ENCODE data around the gene BTN2A1. TPM values are rescaled to one million over a fixed set of nuclear protein-coding genes. Genes with fewer than 3 reads are reported as not detected.
"Not testable (repeated sequence)": the region's sequence is repeated elsewhere in the genome, so short reads cannot be mapped to it uniquely, and the experiment has no call there.

BTN2A1 gene
- total RNA-seq, 2 experiments from 2014 or later: 21.9 to 22.7 TPM

GRCh38 chr6:26484161-26484560, 26.4 kb downstream of the BTN2A1 start:
- CTCF ChIA-PET: no interaction called here
- POLR2A ChIA-PET: no interaction called here

DNA sequence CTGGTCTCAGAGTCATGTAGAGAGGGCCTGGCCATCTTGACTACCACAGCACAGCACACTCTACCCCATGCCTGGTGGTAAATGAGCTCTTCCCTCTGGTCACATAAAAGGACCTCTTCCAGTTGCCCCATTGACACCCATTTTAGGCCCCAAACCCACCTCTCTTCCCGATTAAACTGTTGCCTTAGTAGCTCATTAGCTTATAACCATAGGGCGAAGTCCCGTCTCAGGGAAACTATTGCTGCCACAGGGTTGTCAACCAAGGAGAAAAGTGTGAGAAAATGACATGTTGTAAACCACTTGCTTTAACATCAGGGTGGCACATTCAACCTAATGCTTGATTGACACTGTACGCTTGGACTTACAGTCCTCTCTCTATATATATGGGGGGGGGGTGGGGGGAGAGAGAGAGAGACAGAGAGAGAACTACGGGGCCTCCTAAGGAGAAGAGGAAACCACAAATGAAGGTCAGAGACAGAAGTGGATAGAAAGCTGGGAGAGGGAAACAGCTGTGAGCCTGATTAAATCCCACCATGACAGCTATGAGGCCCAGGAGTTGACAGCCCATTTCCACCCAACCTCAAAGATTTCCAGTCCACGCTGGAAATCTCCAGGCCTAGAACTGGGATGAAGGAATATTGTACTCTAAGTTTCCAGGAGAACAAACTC, 27.5 kb downstream of the BTN2A1 start:
- CTCF ChIA-PET: no interaction called here
- POLR2A ChIA-PET: no interaction called here

DNA sequence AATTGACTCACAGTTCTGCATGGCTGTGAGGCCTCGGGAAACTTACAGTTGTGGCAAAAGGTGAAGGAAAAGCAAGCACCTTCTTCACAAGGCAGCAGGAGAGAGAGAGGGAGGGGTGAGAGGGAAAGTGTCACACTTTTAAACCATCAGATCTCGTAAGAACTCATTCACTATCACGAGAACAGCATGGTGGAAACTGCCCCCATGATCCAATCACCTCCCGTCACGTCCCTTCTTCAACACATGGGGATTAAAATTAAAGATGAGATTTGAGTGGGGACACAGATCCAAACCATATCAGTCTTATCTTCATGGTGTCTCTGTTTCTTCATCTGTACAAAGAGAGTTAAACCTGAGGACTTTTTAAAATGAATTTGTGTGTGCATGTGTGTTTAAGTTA, 28.6 kb downstream of the BTN2A1 start:
- POLR2A ChIA-PET: no interaction called here
- CTCF ChIA-PET: no interaction called here

DNA sequence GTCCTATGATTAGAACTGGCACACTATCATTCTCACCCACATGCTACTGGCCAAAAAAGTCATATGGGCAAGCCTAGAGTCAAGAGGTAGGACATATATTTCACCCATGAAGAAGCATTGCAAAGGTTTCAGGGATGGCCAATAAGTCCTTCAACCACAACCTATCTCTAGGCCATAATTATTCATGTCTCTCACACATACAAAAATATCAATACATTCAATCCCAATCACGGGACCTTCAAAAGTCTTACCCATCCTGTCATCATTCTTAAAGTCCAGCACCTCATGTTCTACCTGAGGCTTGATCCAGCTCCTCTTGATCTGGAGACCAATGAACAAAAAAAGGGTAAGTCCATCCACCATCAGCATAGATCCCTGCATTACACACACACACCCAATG, 29.7 kb downstream of the BTN2A1 start:
- ChIA-PET CTCF (interaction anchor here (1.2 kb wide), 1 partner anchor 42 kb away, joined by 3 read pairs; no protein-coding TSS in a partner anchor), POLR2A (no interaction called here)

GRCh38 chr6:26489996-26490964, 32.5 kb downstream of the BTN2A1 start:
- ChIA-PET POLR2A (no interaction called here), CTCF (no interaction called here)

DNA sequence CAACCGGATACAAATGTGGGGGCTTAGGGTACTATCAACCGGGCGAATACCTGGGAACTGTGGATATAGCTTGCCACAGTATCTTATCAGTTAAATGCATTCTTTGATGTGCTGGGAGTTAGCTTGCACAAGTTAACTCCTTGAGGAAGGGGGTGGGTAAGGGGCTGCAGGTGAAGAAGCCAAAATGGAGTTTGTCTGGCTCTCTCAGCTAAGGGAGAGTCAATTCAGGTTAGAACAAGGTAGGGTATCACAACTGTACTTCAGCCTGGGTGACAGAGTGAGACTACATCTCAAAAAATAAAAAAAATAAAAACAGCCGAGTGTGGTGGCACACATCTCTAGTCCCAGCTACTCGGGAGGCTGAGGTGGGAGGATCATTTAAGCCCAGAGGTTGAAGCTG, 33.8 kb downstream of the BTN2A1 start:
- ChIA-PET POLR2A (no interaction called here), CTCF (no interaction called here)

DNA sequence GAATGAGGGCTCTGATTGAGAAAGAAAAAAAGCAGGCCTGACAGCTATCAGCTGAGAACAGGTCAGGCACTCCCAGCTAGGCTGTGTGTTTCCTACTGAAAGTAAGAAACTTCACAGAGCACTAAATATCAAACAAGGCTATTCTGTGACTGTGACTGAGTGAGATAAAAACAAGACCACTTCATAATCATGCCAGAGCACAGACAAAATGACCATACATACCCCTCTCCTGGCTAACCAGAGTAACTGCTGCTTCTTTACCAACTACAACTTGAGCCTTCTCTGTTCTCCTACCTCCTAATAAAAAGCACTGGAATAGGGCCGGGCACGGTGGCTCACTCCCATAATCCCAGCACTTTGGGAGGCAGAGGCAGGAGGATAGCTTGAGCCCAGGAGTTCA, 35.5 kb downstream of the BTN2A1 start:
- POLR2A ChIA-PET: no interaction called here
- CTCF ChIA-PET: no interaction called here

DNA sequence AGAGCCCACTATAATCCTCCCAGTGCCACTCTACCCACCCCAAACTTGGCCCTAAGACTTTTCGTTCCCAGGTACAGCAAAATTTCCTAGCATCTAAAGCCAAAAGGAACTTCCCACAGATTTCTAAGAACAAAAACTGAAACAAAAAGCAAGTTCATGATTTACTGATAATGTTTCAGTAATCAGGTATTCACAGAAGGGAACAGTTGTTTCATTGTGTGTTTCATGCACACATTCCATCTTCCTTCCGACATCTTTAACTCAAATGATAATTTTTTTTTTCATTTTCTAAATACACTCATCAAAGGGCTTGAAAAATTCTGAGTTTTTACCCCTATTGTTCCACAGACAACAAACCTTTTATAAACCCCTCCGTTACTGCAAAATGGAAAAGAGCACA, 36.4 kb downstream of the BTN2A1 start:
- ChIA-PET CTCF (interaction anchor here (1.5 kb wide), 1 partner anchor 17 kb away, joined by 3 read pairs; no protein-coding TSS in a partner anchor), POLR2A (no interaction called here)

- ChIA-PET POLR2A (no interaction called here), CTCF (interaction anchor here (0.6 to 1.5 kb wide), 2 partner anchors 18 to 77 kb away, joined by 3 read pairs; no protein-coding TSS in a partner anchor)
Measured at GRCh38 chr6:26495281-26495680, 37.5 kb downstream of the BTN2A1 start.

- ChIA-PET CTCF (no interaction called here), POLR2A (no interaction called here)
Measured at GRCh38 chr6:26497610-26498009, 39.9 kb downstream of the BTN2A1 start.

- ChIA-PET POLR2A (no interaction called here), CTCF (no interaction called here)
Measured at GRCh38 chr6:26500102-26500501, 42.3 kb downstream of the BTN2A1 start, which contains the start of gene BTN1A1. BTN1A1 (plus strand) TSS chr6:26500303; CDS start chr6:26501287, 984 bp downstream.

DNA sequence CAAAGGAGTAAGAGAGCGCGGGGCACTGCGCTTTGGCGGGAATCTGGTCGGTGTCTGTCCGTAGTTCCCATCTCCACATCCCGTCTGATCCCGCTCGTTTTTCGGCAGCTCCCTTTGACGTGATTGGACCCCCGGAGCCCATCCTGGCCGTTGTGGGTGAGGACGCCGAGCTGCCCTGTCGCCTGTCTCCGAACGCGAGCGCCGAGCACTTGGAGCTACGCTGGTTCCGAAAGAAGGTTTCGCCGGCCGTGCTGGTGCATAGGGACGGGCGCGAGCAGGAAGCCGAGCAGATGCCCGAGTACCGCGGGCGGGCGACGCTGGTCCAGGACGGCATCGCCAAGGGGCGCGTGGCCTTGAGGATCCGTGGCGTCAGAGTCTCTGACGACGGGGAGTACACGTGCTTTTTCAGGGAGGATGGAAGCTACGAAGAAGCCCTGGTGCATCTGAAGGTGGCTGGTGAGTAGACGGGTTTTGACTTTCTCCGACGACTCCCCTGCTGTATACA, 43.8 kb downstream of the BTN2A1 start:
- POLR2A ChIA-PET: no interaction called here
- CTCF ChIA-PET: no interaction called here

- CTCF ChIA-PET: no interaction called here
- POLR2A ChIA-PET: no interaction called here
Measured at GRCh38 chr6:26502165-26502564, 44.4 kb downstream of the BTN2A1 start.

DNA sequence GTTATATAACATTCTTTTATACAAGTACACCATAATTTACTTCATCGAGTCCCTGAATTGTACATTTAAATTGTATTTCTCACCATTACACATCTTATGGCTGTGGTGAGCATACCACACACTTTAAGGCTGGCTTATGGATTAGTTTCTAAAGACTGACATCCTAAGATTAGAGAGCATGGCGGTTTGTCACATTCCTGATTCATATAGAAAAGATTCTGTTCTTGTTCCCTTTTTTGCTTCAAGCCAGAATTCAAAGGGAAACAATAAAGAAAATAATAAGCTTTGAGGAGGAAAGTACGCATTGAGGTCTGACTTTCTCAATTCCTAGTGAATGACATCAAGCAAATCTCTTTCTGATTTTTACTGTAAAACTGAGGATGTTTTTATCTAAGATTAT, 44.9 kb downstream of the BTN2A1 start:
- CTCF ChIA-PET: no interaction called here
- POLR2A ChIA-PET: no interaction called here

GRCh38 chr6:26507658-26508057, 49.9 kb downstream of the BTN2A1 start:
- ChIA-PET POLR2A (no interaction called here), CTCF (no interaction called here)

DNA sequence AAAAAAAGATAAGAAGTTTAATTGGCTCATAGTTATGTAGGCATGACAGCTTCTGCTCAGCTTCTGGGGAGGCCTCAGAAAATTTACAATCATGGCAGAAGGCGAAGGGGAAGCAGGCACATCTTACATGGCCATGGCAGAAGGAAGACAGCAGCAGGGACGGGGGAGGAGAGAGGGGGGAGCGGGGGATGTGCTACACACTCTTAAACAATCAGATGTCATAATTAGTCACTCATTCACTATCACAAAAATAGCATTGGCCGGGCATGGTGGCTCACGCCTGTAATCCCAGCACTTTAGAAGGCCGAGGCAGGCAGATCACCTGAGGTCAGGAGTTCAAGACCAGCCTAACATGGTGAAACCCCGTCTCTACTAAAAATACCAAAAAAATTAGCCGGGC, 53.3 kb downstream of the BTN2A1 start:
- POLR2A ChIA-PET, CTCF ChIA-PET: not testable (repeated sequence)

DNA sequence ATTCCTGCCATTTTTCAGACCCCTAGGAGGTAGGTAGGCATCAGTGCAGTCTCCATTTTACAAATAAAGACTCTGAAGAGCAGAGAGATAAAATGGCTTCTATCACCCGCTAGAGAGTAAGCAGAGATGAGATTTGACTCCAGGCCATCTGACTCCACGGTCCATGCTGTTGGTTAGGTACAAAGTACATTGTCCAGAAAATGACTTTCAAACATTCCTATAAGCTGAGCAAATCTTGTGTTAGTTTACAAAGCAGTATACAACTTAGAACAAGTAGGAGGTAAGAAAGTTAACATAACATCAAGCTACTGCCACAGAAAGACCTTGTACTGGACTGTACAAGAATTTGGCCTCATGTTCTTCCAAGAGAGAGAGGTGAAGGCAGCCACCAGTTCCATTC, 57.2 kb downstream of the BTN2A1 start:
- ChIA-PET CTCF (no interaction called here), POLR2A (no interaction called here)

DNA sequence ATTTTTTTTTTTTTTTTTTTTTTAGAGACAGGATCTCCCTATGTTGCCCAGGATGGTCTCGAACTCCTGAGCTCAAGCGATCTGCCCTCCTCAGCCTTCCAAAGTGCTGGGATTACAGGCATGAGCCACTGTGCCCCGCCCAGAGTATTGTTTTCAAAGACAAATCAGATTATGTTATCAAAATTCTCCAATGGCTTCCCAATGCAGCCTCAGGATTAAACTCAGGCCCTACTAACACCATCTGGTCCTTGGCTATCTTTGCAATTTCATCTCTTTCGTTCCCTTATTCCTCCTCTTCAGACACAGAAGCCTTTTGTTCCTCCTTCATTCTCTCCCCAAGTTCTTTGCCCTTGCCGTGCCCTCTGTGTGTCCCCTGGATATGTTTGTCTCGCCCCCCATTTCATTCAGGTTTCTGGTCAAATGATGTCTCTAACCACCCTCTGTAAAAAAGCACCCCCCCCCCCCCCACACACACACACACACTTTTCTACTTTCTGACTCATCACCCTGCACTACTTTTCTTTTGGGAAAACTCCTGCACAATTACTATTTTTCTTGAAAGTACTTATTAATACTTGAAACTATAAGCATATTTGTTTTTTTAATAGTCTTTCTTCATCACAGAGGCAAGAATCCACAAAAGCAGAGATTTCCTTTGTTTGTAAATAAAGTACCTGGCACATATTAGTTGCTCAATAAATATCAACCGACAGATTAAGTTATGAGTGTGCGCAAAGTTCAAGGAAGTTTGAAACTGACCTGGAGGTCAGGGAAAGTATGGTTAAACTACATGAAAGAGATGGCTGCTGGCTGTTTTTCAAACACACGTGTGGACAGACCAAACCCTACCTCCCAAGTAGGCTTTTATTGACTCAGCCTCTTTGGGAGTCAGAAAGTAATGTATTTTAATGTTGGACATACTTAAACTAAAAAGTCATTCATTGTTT, 59.0 kb downstream of the BTN2A1 start:
- ChIA-PET POLR2A (no interaction called here), CTCF (no interaction called here)

Measured in activated CD8-positive, alpha-beta memory T cell treated with anti-CD3 and anti-CD28 coated beads for 36 hours (primary cell).